ENCODE results near the gene SPATA2L.

SPATA2L gene

GRCh38 chr16:89653656-89654295 lies 47.7 kb downstream of the SPATA2L start:
- TF ChIP-seq CTCF (IDR thresholded peaks at IDR 0.05; ENCODE audit: extremely low read depth, missing control alignments) = no peak
- no peak for DNase-seq (ENCODE audit: low spot score)

DNA sequence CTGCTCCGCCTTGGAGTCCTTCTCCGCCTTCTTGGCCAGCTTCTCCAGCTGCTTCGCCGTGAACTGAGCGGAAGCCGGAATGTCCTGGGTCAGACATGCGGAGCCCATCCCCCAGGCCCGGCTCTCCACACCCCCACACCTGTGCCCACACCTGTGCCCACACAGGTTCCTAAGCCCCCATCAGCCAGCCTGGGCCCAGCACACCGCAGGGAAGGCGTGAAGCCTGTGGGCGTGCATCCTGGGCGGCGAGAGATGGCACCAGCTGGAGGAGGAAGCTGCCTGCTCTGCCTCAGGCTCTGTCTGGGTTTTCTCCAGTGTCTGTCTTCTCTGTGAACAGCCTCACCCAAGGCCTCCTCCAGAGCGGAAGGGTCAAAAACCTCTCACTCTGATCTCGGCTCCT lies 49.9 kb downstream of the SPATA2L start:
- no peak for DNase-seq (ENCODE audit: low spot score)
- TF ChIP-seq CTCF (IDR thresholded peaks at IDR 0.05; ENCODE audit: extremely low read depth, missing control alignments) = no peak

GRCh38 chr16:89646906-89647305 lies 54.6 kb downstream of the SPATA2L start:
- TF ChIP-seq CTCF (IDR thresholded peaks at IDR 0.05; ENCODE audit: extremely low read depth, missing control alignments) = no peak

More at GRCh38 chr16:89646906-89647305, 54.6 kb downstream of the SPATA2L start:
- no peak for DNase-seq (ENCODE audit: low spot score)
